Liver (tissue), 3 donors: ENCODE results near the gene KYAT1.

Experiments used
- EGR1 ChIP-seq, 2 donors: IDR thresholded peaks; 2 replicates each; pipeline ENCODE4 v1.6.1; 2016 to 2018; ENCODE audit warnings: antibody characterized with exemption in 2 of 2, low read depth in 2 of 2
- FOXA1 ChIP-seq: IDR thresholded peaks from 2 replicates; pipeline ENCODE4 v1.6.1; 2016; ENCODE audit warnings: antibody characterized with exemption
- GABPA ChIP-seq, 2 donors: IDR thresholded peaks in 1 of 2; conservative IDR thresholded peaks in 1 of 2; 2 replicates each; pipeline ENCODE4 v1.6.1; 2016; ENCODE audit warnings: antibody characterized with exemption in 2 of 2, mild to moderate bottlenecking in 1 of 2, moderate library complexity in 1 of 2
- JUND ChIP-seq, 2 donors: IDR thresholded peaks; 2 replicates each; pipeline ENCODE4 v1.6.1; 2016; ENCODE audit warnings: antibody characterized with exemption in 2 of 2
- RAD21 ChIP-seq, 2 donors: IDR thresholded peaks; 2 replicates each; pipeline ENCODE4 v1.6.1; 2016; ENCODE audit warnings: antibody characterized with exemption in 2 of 2, mild to moderate bottlenecking in 2 of 2
- SP1 ChIP-seq: IDR thresholded peaks from 2 replicates; pipeline ENCODE4 v1.6.1; 2018; ENCODE audit warnings: antibody characterized with exemption, mild to moderate bottlenecking
- TAF1 ChIP-seq: conservative IDR thresholded peaks from 2 replicates; pipeline ENCODE4 v1.6.1; 2016; ENCODE audit warnings: antibody characterized with exemption, mild to moderate bottlenecking
- YY1 ChIP-seq: IDR thresholded peaks from 2 replicates; pipeline ENCODE4 v1.6.1; 2016; ENCODE audit warnings: antibody characterized with exemption, mild to moderate bottlenecking
- TF ChIP-seq, protein P1 (sequence below): fragments of 150-350 bp; IDR thresholded peaks from 2 replicates; pipeline ENCODE4 v1.5.1; 2017; ENCODE audit warnings: improper control_type of control experiment, low read depth, low read length; ENCODE audit not compliant: missing input control
- TF ChIP-seq, protein P2 (sequence below): IDR thresholded peaks from 2 replicates; pipeline ENCODE4 v1.6.1; 2016; ENCODE audit warnings: antibody characterized with exemption
- TF ChIP-seq, protein P3 (sequence below): IDR thresholded peaks from 2 replicates; pipeline ENCODE4 v1.6.1; 2016; ENCODE audit warnings: antibody characterized with exemption
- TF ChIP-seq, protein P4 (sequence below): IDR thresholded peaks from 2 replicates; pipeline ENCODE4 v1.6.1; 2016; ENCODE audit warnings: antibody characterized with exemption, mild to moderate bottlenecking
- TF ChIP-seq, protein P5 (sequence below): IDR thresholded peaks from 2 replicates; pipeline ENCODE4 v1.6.1; 2016; ENCODE audit warnings: antibody characterized with exemption
- donor health status: healthy.
- donor health status: healthy.

DNA sequence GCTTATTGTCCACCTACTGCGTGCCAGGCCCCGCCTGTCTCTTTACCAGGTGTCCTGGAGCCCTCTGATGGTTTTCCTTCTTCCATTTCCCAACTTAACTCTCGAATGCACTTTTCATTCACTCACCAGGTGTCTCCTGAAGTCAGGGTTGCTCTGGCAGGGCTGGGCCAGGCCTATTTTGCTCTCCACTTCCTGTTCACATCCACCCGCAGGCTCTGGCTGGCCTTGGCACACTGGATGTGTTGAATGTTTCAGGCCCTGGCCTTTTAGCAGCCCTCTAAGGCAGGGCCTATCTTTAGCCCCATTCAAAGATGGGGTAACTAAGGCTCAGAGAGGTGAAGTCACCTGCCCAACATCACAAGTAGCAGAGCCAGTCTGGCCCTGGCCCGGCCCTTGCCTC lies 16.6 kb upstream of the KYAT1 start:
- TF ChIP-seq, protein P1, sequence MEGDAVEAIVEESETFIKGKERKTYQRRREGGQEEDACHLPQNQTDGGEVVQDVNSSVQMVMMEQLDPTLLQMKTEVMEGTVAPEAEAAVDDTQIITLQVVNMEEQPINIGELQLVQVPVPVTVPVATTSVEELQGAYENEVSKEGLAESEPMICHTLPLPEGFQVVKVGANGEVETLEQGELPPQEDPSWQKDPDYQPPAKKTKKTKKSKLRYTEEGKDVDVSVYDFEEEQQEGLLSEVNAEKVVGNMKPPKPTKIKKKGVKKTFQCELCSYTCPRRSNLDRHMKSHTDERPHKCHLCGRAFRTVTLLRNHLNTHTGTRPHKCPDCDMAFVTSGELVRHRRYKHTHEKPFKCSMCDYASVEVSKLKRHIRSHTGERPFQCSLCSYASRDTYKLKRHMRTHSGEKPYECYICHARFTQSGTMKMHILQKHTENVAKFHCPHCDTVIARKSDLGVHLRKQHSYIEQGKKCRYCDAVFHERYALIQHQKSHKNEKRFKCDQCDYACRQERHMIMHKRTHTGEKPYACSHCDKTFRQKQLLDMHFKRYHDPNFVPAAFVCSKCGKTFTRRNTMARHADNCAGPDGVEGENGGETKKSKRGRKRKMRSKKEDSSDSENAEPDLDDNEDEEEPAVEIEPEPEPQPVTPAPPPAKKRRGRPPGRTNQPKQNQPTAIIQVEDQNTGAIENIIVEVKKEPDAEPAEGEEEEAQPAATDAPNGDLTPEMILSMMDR: no peak
- TF ChIP-seq RAD21 (IDR thresholded peaks at IDR 0.05) (no peak), JUND (IDR thresholded peaks at IDR 0.05) (no peak), GABPA (IDR thresholded peaks at IDR 0.05 in 1 of 2, conservative IDR thresholded peaks at IDR 0.05 in 1 of 2) (no peak), YY1 (no peak), EGR1 (IDR thresholded peaks at IDR 0.05; ENCODE audit: low read depth in 2 of 2) (no peak), SP1 (no peak), TAF1 (no peak), FOXA1 (no peak)
- TF ChIP-seq, protein P2, sequence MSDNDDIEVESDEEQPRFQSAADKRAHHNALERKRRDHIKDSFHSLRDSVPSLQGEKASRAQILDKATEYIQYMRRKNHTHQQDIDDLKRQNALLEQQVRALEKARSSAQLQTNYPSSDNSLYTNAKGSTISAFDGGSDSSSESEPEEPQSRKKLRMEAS: no peak
- TF ChIP-seq, protein P3, sequence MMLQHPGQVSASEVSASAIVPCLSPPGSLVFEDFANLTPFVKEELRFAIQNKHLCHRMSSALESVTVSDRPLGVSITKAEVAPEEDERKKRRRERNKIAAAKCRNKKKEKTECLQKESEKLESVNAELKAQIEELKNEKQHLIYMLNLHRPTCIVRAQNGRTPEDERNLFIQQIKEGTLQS: no peak
- TF ChIP-seq, protein P4, sequence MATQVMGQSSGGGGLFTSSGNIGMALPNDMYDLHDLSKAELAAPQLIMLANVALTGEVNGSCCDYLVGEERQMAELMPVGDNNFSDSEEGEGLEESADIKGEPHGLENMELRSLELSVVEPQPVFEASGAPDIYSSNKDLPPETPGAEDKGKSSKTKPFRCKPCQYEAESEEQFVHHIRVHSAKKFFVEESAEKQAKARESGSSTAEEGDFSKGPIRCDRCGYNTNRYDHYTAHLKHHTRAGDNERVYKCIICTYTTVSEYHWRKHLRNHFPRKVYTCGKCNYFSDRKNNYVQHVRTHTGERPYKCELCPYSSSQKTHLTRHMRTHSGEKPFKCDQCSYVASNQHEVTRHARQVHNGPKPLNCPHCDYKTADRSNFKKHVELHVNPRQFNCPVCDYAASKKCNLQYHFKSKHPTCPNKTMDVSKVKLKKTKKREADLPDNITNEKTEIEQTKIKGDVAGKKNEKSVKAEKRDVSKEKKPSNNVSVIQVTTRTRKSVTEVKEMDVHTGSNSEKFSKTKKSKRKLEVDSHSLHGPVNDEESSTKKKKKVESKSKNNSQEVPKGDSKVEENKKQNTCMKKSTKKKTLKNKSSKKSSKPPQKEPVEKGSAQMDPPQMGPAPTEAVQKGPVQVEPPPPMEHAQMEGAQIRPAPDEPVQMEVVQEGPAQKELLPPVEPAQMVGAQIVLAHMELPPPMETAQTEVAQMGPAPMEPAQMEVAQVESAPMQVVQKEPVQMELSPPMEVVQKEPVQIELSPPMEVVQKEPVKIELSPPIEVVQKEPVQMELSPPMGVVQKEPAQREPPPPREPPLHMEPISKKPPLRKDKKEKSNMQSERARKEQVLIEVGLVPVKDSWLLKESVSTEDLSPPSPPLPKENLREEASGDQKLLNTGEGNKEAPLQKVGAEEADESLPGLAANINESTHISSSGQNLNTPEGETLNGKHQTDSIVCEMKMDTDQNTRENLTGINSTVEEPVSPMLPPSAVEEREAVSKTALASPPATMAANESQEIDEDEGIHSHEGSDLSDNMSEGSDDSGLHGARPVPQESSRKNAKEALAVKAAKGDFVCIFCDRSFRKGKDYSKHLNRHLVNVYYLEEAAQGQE: no peak
- TF ChIP-seq, protein P5, sequence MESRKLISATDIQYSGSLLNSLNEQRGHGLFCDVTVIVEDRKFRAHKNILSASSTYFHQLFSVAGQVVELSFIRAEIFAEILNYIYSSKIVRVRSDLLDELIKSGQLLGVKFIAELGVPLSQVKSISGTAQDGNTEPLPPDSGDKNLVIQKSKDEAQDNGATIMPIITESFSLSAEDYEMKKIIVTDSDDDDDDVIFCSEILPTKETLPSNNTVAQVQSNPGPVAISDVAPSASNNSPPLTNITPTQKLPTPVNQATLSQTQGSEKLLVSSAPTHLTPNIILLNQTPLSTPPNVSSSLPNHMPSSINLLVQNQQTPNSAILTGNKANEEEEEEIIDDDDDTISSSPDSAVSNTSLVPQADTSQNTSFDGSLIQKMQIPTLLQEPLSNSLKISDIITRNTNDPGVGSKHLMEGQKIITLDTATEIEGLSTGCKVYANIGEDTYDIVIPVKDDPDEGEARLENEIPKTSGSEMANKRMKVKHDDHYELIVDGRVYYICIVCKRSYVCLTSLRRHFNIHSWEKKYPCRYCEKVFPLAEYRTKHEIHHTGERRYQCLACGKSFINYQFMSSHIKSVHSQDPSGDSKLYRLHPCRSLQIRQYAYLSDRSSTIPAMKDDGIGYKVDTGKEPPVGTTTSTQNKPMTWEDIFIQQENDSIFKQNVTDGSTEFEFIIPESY: no peak
